AG04449 (cell line): Measurements from ENCODE around the gene IL5RA.

ENCODE experiments used
- CTCF ChIA-PET: fragments of 350-600 bp; formaldehyde crosslinking; extraction: SDS; loops from one replicate; lab custom pipeline; 2021; ENCODE audit warnings: antibody characterized with exemption; lab: Yijun Ruan, JAX
- POLR2A ChIA-PET: fragments of 400-600, 350-600 bp; formaldehyde crosslinking; extraction: SDS; loops from one replicate; lab custom pipeline; 2020; ENCODE audit warnings: antibody characterized with exemption, inconsistent platforms; lab: Yijun Ruan, JAX
- DNase-seq: peaks from one replicate; pipeline ENCODE4 v3.0.0-alpha.2; 2010; ENCODE audit warnings: low read depth, low spot score
- H3K4me3 ChIP-seq: 2 replicates; pipeline ENCODE4 v1.5.1; 2011; ENCODE audit warnings: low read depth, mild to moderate bottlenecking, control low read depth, low read length
- TF ChIP-seq, protein P1 (sequence below): IDR thresholded peaks from one replicate; pipeline ENCODE4 v1.5.1; 2011; ENCODE audit warnings: mild to moderate bottlenecking, moderate library complexity, low read length, control low read depth, inconsistent platforms; ENCODE audit not compliant: insufficient read depth; ENCODE audit errors: missing control alignments

The IL5RA gene

GRCh38 chr3:3102751-3103150 lies 7.4 kb downstream of the IL5RA start:
- no peak for DNase-seq
- TF ChIP-seq, protein P1, sequence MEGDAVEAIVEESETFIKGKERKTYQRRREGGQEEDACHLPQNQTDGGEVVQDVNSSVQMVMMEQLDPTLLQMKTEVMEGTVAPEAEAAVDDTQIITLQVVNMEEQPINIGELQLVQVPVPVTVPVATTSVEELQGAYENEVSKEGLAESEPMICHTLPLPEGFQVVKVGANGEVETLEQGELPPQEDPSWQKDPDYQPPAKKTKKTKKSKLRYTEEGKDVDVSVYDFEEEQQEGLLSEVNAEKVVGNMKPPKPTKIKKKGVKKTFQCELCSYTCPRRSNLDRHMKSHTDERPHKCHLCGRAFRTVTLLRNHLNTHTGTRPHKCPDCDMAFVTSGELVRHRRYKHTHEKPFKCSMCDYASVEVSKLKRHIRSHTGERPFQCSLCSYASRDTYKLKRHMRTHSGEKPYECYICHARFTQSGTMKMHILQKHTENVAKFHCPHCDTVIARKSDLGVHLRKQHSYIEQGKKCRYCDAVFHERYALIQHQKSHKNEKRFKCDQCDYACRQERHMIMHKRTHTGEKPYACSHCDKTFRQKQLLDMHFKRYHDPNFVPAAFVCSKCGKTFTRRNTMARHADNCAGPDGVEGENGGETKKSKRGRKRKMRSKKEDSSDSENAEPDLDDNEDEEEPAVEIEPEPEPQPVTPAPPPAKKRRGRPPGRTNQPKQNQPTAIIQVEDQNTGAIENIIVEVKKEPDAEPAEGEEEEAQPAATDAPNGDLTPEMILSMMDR = no peak
- POLR2A ChIA-PET = no interaction called here
- CTCF ChIA-PET = no interaction called here
- no peak overlapping the region for H3K4me3 ChIP-seq

GRCh38 chr3:3101660-3102458 lies 8.3 kb downstream of the IL5RA start:
- CTCF ChIA-PET = interaction anchor here (1.0 kb wide), 1 partner anchor 52 kb away, joined by 3 read pairs; no protein-coding TSS in a partner anchor
- TF ChIP-seq, protein P1 = no peak
- H3K4me3 ChIP-seq = no peak overlapping the region
- POLR2A ChIA-PET = no interaction called here
- no peak for DNase-seq

DNA sequence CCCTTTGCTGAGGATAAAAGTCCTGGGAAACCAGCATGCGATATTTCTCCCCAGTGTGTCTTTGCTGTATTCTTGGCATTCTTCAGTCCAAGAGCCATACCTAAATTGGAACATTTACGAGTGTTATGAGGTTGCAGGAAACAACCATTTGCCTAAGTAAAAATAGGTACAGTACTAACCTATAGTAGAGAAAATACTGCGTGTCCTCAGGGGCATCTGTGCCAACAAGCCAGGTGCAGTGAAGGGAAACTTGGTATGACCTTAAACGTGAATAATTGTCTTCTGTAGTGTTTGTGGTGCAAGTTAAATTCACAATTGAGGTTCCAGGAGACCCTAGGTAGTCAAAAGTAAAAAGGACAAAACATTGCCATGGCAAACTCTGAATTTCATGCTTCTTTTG lies 12.2 kb downstream of the IL5RA start:
- TF ChIP-seq, protein P1 = no peak
- H3K4me3 ChIP-seq = no peak overlapping the region
- ChIA-PET POLR2A (no interaction called here), CTCF (no interaction called here)
- DNase-seq = no peak

DNA sequence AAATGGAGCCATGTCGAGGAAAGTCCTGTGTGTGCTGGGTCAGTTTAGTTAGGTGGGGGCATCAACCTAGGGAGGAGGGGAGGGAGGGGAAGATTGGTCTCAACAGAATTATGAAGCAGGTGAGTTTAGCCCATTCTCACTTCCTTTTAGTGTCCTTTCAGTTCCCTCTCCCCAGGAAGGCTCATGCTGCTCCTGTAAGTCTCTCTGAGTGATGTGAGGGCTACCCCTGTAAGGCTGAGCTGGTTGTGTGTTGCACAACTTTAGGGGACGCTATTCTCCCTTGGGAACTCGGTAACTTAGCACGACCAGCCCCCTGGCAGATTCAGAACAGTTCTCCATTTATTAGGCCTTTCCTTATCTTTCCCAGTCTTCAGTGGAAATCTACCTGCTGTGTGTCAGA lies 21.2 kb downstream of the IL5RA start:
- no peak overlapping the region for H3K4me3 ChIP-seq
- TF ChIP-seq, protein P1 = no peak
- no peak for DNase-seq
- ChIA-PET CTCF (no interaction called here), POLR2A (no interaction called here)

- TF ChIP-seq, protein P1 = no peak
- no peak overlapping the region for H3K4me3 ChIP-seq
- POLR2A ChIA-PET = no interaction called here
- no peak for DNase-seq
- CTCF ChIA-PET = no interaction called here
These were observed 22.3 kb downstream of the IL5RA start for GRCh38 chr3:3087716-3088465.

DNA sequence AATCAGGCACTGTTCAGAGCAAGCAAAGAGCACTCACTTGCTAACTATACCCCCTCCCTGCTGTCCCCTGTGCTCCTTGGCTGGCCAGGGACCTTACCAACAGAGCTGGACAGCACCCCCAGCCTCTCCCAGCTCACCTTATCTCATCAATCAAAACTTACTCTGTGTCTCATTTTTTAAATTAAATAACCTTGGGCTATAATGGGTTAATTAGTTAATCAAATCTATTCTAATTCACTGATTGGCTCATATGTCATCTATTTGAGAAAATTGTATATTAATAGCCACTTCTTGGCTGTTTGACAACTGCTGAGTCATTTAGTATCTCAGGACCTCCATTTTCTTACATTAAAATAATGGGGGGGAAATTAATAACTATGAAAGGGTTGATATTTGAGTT lies 22.9 kb downstream of the IL5RA start:
- TF ChIP-seq, protein P1 = no peak
- no peak for DNase-seq
- ChIA-PET POLR2A (no interaction called here), CTCF (no interaction called here)
- no peak overlapping the region for H3K4me3 ChIP-seq
